ENCODE data around the gene NPHP4.

GRCh38 chr1:5939271-5940170, 52.7 kb downstream of the NPHP4 start:
- TF ChIP-seq EGR1 (IDR thresholded peaks at IDR 0.05; ENCODE audit: low read depth in 2 of 2): no peak
- TF ChIP-seq RXRA (IDR thresholded peaks at IDR 0.05): no peak
- TF ChIP-seq, protein P1, sequence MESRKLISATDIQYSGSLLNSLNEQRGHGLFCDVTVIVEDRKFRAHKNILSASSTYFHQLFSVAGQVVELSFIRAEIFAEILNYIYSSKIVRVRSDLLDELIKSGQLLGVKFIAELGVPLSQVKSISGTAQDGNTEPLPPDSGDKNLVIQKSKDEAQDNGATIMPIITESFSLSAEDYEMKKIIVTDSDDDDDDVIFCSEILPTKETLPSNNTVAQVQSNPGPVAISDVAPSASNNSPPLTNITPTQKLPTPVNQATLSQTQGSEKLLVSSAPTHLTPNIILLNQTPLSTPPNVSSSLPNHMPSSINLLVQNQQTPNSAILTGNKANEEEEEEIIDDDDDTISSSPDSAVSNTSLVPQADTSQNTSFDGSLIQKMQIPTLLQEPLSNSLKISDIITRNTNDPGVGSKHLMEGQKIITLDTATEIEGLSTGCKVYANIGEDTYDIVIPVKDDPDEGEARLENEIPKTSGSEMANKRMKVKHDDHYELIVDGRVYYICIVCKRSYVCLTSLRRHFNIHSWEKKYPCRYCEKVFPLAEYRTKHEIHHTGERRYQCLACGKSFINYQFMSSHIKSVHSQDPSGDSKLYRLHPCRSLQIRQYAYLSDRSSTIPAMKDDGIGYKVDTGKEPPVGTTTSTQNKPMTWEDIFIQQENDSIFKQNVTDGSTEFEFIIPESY (IDR thresholded peaks at IDR 0.05): no peak
- TF ChIP-seq CTCF (IDR thresholded peaks at IDR 0.05; ENCODE audit: low read depth, low read length, missing input control): no peak
- no peak for TF ChIP-seq MAX (IDR thresholded peaks at IDR 0.05)
- no peak for TF ChIP-seq JUND (IDR thresholded peaks at IDR 0.05)
- TF ChIP-seq REST (IDR thresholded peaks at IDR 0.05): no peak
- no peak for TF ChIP-seq RAD21 (IDR thresholded peaks at IDR 0.05)
- TF ChIP-seq GABPA (IDR thresholded peaks at IDR 0.05 in 1 of 2, conservative IDR thresholded peaks at IDR 0.05 in 1 of 2): no peak
- no peak for TF ChIP-seq FOXA1 (IDR thresholded peaks at IDR 0.05)
- TF ChIP-seq TAF1 (conservative IDR thresholded peaks at IDR 0.05): no peak

All from liver (tissue), 3 donors.